Panc1 (cell line): ENCODE measurements around the gene KCNAB2. TPM values are rescaled to one million over a fixed set of nuclear protein-coding genes. Genes with fewer than 3 reads are reported as not detected.

Experiments used
- ATAC-seq: fragments of 200-7000 bp; cut with Tn5 transposase; 2 replicates; pipeline ENCODE4 v1.9.1; 2020; ENCODE audit warnings: mild to moderate bottlenecking, moderate library complexity
- BruUV-seq: library from RNA; stranded (reverse); fragments of 400-500 nt; replicated peaks from 2 replicates; lab custom pipeline; 2021; lab: Mats Ljungman, UMichigan
- CTCF ChIA-PET: fragments of 300-600 bp; sonication (Branson Sonifier 250); formaldehyde crosslinking; loops from one replicate; lab custom pipeline; 2022; ENCODE audit warnings: antibody characterized with exemption; lab: Charles Lee
- POLR2A ChIA-PET: fragments of 300-600 bp; sonication (Branson Sonifier 250); formaldehyde crosslinking; loops from one replicate; lab custom pipeline; 2022; ENCODE audit warnings: antibody characterized with exemption; lab: Charles Lee
- DNase-seq: peaks from one replicate; pipeline ENCODE4 v3.0.0-alpha.2; 2010; ENCODE audit warnings: low read depth, low spot score
- H3K27ac ChIP-seq: 2 replicates; pipeline ENCODE4 v1.5.1; 2011; ENCODE audit warnings: mild to moderate bottlenecking, low read length, inconsistent platforms
- H3K27me3 ChIP-seq: fragments of 200-500 bp; sonication (Bioruptor generic); 2 replicates; pipeline ENCODE4 v1.6.0; 2014; ENCODE audit warnings: low read length, inconsistent platforms; ENCODE audit not compliant: control insufficient read depth, insufficient read depth
- H3K36me3 ChIP-seq: fragments of 200-500 bp; sonication (Bioruptor generic); 2 replicates; pipeline ENCODE4 v1.5.1; 2014; ENCODE audit warnings: inconsistent platforms, mild to moderate bottlenecking, low read length, moderate library complexity; ENCODE audit not compliant: control insufficient read depth, insufficient read depth
- H3K4me1 ChIP-seq: 2 replicates; pipeline ENCODE4 v1.5.1; 2011; ENCODE audit warnings: inconsistent platforms, mild to moderate bottlenecking, low read length, moderate library complexity; ENCODE audit not compliant: control insufficient read depth, insufficient read depth
- H3K4me3 ChIP-seq, 2 experiments: 2 replicates each; pipeline ENCODE4 v1.5.1; 2011 to 2012; ENCODE audit warnings: low read depth in 2 of 2, low read length in 2 of 2, mild to moderate bottlenecking in 2 of 2, inconsistent platforms in 1 of 2, moderate library complexity in 1 of 2
- H3K9me3 ChIP-seq: fragments of 200-500 bp; sonication (Bioruptor generic); 2 replicates; pipeline ENCODE4 v1.5.1; 2014; ENCODE audit warnings: low read depth, mild to moderate bottlenecking, inconsistent platforms, low read length, moderate library complexity; ENCODE audit not compliant: control insufficient read depth, insufficient read depth
- POLR2AphosphoS5 ChIP-seq: IDR thresholded peaks from 2 replicates; pipeline ENCODE4 v1.6.1; 2012; ENCODE audit warnings: mild to moderate bottlenecking, low read depth, low read length, moderate library complexity
- SIN3A ChIP-seq: IDR thresholded peaks from 2 replicates; pipeline ENCODE4 v1.6.1; 2012; ENCODE audit warnings: low read depth, mild to moderate bottlenecking, low read length, moderate library complexity, borderline replicate concordance; ENCODE audit not compliant: insufficient read depth
- TCF7L2 ChIP-seq: IDR thresholded peaks from 2 replicates; pipeline ENCODE4 v1.6.1; 2011; ENCODE audit warnings: mild to moderate bottlenecking, low read depth, low read length, inconsistent platforms
- in situ Hi-C: cut with HindIII; loops from 2 replicates; pipeline ENCODE4 v1.10.0; 2016; ENCODE audit warnings: low sequenced_read_pairs, low pct_unique_long_range_greater_than_20kb
- intact Hi-C: fragments of 100-400 bp; cut with micrococcal nuclease; formaldehyde crosslinking; loops from one replicate; pipeline ENCODE4 v1.10.0; 2022; ENCODE audit not compliant: unreplicated experiment
- total RNA-seq: library from RNA; stranded (reverse); gene quantifications from one replicate; pipeline ENCODE4 v1.2.1, GENCODE V29; 2021; ENCODE audit not compliant: unreplicated experiment
- TF ChIP-seq, protein P1 (sequence below): fragments of 450-650 bp; IDR thresholded peaks from 2 replicates; pipeline ENCODE4 v1.5.1; 2017; ENCODE audit warnings: mild to moderate bottlenecking
- TF ChIP-seq, protein P2 (sequence below), 2 experiments: IDR thresholded peaks; 2 replicates each; pipeline ENCODE4 v1.6.1; 2011 to 2012; ENCODE audit warnings: low read depth in 2 of 2, control low read depth in 1 of 2, low read length in 1 of 2, mild to moderate bottlenecking in 1 of 2, moderate library complexity in 1 of 2; ENCODE audit not compliant: insufficient read depth in 1 of 2

KCNAB2 gene
- total RNA-seq, 1 experiment from 2014 or later, result 27.6 TPM

DNA sequence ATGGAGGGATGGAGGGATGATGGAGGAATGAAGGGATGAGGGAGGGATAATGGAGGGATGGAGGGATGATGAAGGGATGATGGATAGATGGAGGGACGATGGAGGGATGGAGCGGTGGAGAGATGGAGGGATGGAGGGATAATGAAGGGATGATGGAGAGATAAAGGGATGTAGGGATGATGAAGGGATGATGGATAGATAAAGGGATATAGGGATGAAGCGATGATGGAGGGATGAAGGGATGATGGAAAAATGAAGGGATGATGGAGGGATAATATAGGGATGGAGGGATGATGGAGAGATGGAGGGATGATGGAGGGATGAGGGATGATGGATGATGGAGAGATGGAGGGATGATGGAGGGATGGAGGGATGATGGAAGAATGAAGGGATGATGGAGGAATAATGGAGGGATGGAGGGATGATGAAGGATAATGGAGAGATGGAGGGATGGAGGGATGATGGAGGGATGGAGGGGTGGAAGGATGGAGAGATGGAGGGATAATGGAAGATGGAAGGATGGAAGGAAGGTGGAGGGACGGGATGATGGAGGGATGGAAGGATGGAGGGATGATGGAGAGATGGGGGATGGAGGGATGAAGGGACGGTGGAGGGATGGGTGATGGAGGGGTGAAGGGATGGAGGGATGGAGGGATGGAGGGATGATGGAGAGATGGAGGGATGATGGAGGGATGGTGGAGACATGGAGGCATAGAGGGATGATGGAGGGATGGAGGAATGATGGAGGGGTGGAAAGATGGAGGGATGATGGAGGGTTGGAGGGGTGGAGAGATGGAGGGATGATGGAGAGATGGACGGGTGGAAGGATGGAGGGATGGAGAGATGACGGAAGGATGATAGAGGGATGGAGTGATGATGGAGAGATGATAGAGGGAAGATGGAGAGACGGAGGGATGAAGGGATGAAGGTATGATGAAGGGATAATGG lies 62.0 kb downstream of the KCNAB2 start:
- CTCF ChIA-PET, result no interaction called here
- POLR2A ChIA-PET, result no interaction called here

DNA sequence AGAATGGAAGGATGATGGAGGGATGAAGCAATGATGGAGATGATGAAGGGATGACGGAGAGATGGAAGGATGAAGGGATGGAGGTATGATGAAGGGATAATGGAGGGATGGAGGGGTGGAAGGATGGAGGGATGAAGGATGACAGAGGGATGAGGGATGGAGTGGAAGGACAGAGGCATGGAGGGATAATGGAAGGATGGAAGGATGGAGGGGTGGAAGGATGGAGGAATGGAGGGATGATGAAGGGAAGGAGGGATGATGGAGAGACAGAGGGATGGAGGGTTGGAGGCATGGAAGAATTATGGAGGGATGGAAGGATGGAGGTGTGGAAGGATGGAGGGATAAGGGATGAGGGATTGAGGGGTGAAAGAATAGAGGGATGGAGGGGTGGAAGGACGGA lies 62.8 kb downstream of the KCNAB2 start:
- Histone ChIP-seq H3K4me1 (peaks cover 5% of the 10 kb centered on the region; the same call in 1 of the 2 replicates), H3K27ac (no peak overlapping the region), H3K27me3 (no peaks in the 10 kb centered on the region), H3K36me3 (no peaks in the 10 kb centered on the region; the same call in 1 of the 2 replicates), H3K9me3 (no peaks in the 10 kb centered on the region), H3K4me3 (no peak overlapping the region)
- ChIA-PET CTCF (interaction anchor here (0.9 to 1.1 kb wide), 2 partner anchors 11 to 136 kb away, joined by 3 to 5 read pairs; no protein-coding TSS in a partner anchor), POLR2A (no interaction called here)
- no TSS peak for BruUV-seq
- no peak for DNase-seq
- intact Hi-C loops, result loop anchor here (5.0 kb wide), 1 partner anchor 74 kb away; the partner anchor contains the start of gene CHD5
- no peak for ATAC-seq
- TF ChIP-seq, protein P1, sequence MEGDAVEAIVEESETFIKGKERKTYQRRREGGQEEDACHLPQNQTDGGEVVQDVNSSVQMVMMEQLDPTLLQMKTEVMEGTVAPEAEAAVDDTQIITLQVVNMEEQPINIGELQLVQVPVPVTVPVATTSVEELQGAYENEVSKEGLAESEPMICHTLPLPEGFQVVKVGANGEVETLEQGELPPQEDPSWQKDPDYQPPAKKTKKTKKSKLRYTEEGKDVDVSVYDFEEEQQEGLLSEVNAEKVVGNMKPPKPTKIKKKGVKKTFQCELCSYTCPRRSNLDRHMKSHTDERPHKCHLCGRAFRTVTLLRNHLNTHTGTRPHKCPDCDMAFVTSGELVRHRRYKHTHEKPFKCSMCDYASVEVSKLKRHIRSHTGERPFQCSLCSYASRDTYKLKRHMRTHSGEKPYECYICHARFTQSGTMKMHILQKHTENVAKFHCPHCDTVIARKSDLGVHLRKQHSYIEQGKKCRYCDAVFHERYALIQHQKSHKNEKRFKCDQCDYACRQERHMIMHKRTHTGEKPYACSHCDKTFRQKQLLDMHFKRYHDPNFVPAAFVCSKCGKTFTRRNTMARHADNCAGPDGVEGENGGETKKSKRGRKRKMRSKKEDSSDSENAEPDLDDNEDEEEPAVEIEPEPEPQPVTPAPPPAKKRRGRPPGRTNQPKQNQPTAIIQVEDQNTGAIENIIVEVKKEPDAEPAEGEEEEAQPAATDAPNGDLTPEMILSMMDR, result no peak
- TF ChIP-seq POLR2AphosphoS5, result no peak
- no peak for TF ChIP-seq TCF7L2
- TF ChIP-seq SIN3A, result no peak
- TF ChIP-seq, protein P2, sequence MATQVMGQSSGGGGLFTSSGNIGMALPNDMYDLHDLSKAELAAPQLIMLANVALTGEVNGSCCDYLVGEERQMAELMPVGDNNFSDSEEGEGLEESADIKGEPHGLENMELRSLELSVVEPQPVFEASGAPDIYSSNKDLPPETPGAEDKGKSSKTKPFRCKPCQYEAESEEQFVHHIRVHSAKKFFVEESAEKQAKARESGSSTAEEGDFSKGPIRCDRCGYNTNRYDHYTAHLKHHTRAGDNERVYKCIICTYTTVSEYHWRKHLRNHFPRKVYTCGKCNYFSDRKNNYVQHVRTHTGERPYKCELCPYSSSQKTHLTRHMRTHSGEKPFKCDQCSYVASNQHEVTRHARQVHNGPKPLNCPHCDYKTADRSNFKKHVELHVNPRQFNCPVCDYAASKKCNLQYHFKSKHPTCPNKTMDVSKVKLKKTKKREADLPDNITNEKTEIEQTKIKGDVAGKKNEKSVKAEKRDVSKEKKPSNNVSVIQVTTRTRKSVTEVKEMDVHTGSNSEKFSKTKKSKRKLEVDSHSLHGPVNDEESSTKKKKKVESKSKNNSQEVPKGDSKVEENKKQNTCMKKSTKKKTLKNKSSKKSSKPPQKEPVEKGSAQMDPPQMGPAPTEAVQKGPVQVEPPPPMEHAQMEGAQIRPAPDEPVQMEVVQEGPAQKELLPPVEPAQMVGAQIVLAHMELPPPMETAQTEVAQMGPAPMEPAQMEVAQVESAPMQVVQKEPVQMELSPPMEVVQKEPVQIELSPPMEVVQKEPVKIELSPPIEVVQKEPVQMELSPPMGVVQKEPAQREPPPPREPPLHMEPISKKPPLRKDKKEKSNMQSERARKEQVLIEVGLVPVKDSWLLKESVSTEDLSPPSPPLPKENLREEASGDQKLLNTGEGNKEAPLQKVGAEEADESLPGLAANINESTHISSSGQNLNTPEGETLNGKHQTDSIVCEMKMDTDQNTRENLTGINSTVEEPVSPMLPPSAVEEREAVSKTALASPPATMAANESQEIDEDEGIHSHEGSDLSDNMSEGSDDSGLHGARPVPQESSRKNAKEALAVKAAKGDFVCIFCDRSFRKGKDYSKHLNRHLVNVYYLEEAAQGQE (IDR thresholded peaks at IDR 0.05; ENCODE audit: insufficient read depth in 1 of 2, low read depth in 2 of 2, low read length in 1 of 2), result no peak
- in situ Hi-C loops, result no loop called here

More for the DNA sequence above, 62.0 kb downstream of the KCNAB2 start:
- H3K36me3 ChIP-seq, result no peaks in the 10 kb centered on the region; the same call in 1 of the 2 replicates
- H3K27me3 ChIP-seq, result no peaks in the 10 kb centered on the region
- in situ Hi-C loops, result no loop called here
- BruUV-seq, result no TSS peak
- H3K27ac ChIP-seq, result no peak overlapping the region
- no peak overlapping the region for H3K4me3 ChIP-seq
- no peak for TF ChIP-seq TCF7L2
- TF ChIP-seq, protein P1, result no peak
- TF ChIP-seq, protein P2 (IDR thresholded peaks at IDR 0.05; ENCODE audit: insufficient read depth in 1 of 2, low read depth in 2 of 2, low read length in 1 of 2), result no peak
- TF ChIP-seq POLR2AphosphoS5, result no peak
- TF ChIP-seq SIN3A, result no peak
- peaks cover 5% of the 10 kb centered on the region; the same call in 1 of the 2 replicates for H3K4me1 ChIP-seq
- no peaks in the 10 kb centered on the region for H3K9me3 ChIP-seq
- no peak for ATAC-seq
- intact Hi-C loops, result loop anchor here (5.0 kb wide), 1 partner anchor 75 kb away; the partner anchor contains the start of gene CHD5
- DNase-seq, result no peak
